Measurements from ENCODE around the gene AHNAK. TPM values are rescaled to one million over a fixed set of nuclear protein-coding genes. Genes with fewer than 3 reads are reported as not detected.
A peak's percentile ranks its signal among the peaks of the same experiment; 100 is the strongest.
"Not testable (repeated sequence)": the region's sequence is repeated elsewhere in the genome, so short reads cannot be mapped to it uniquely, and the experiment has no call there.

AHNAK gene
- total RNA-seq, 2 donors from 2014 or later = 458 to 631 TPM

GRCh38 chr11:62554387-62555167 is 8.0 kb upstream of the AHNAK start:
- H3K27ac ChIP-seq = peak overlapping the region; percentile 92
- H3K36me3 ChIP-seq = peaks cover 10% of the 10 kb centered on the region
- no peaks in the 10 kb centered on the region for H3K9me3 ChIP-seq
- peaks cover 53% of the 10 kb centered on the region for H3K4me1 ChIP-seq
- H3K4me3 ChIP-seq = no peak overlapping the region
- intact Hi-C loops (cut with DNase I) = loop anchor here (5.0 kb wide), 1 partner anchor 152 kb away; no protein-coding TSS in a partner anchor
- peak; percentile 79 for DNase-seq
- peak overlapping the region; percentile 13 to 90 for H3K9ac ChIP-seq (ENCODE audit: low read depth in 2 of 2, low read length in 2 of 2)
- no peaks in the 10 kb centered on the region for H3K27me3 ChIP-seq
- no peak for TF ChIP-seq CTCF (IDR thresholded peaks at IDR 0.05)

GRCh38 chr11:62553839-62554361 is 7.3 kb upstream of the AHNAK start:
- intact Hi-C loops (cut with DNase I) = no loop called here
- DNase-seq = peak; percentile 56
- H3K4me3 ChIP-seq = no peak overlapping the region
- H3K36me3 ChIP-seq = peaks cover 6% of the 10 kb centered on the region
- no peaks in the 10 kb centered on the region for H3K27me3 ChIP-seq
- no peak for TF ChIP-seq CTCF (IDR thresholded peaks at IDR 0.05)
- H3K9ac ChIP-seq (ENCODE audit: low read depth in 2 of 2, low read length in 2 of 2) = peak overlapping the region; percentile 52 to 90
- H3K27ac ChIP-seq = peak overlapping the region; percentile 92
- peaks cover 53% of the 10 kb centered on the region for H3K4me1 ChIP-seq
- H3K9me3 ChIP-seq = no peaks in the 10 kb centered on the region

GRCh38 chr11:62553080-62553838 is 6.7 kb upstream of the AHNAK start:
- H3K27ac ChIP-seq = peak overlapping the region; percentile 92
- H3K36me3 ChIP-seq = no peaks in the 10 kb centered on the region
- H3K27me3 ChIP-seq = no peaks in the 10 kb centered on the region
- peaks cover 53% of the 10 kb centered on the region for H3K4me1 ChIP-seq
- intact Hi-C loops (cut with DNase I) = no loop called here
- H3K9ac ChIP-seq (ENCODE audit: low read depth in 2 of 2, low read length in 2 of 2) = peak overlapping the region; percentile 72 to 90
- H3K9me3 ChIP-seq = no peaks in the 10 kb centered on the region
- DNase-seq = peak; percentile 90
- TF ChIP-seq CTCF (IDR thresholded peaks at IDR 0.05) = no peak
- H3K4me3 ChIP-seq = peak overlapping the region; percentile 8

- Histone ChIP-seq H3K4me1 (peaks cover 60% of the 10 kb centered on the region), H3K4me3 (peak overlapping the region; percentile 8), H3K9ac (ENCODE audit: low read depth in 2 of 2, low read length in 2 of 2) (peak overlapping the region; percentile 72 to 90), H3K27me3 (no peaks in the 10 kb centered on the region), H3K9me3 (no peaks in the 10 kb centered on the region), H3K27ac (peak overlapping the region; percentile 92), H3K36me3 (no peaks in the 10 kb centered on the region)
- peak; percentile 65 for DNase-seq
- TF ChIP-seq CTCF (IDR thresholded peaks at IDR 0.05) = no peak
- intact Hi-C loops (cut with DNase I) = no loop called here
Measured at GRCh38 chr11:62552485-62553079, 6.0 kb upstream of the AHNAK start.

- H3K9me3 ChIP-seq; H3K27me3 ChIP-seq; H3K27ac ChIP-seq; H3K9ac ChIP-seq (ENCODE audit: low read depth in 2 of 2, low read length in 2 of 2); H3K4me3 ChIP-seq; H3K36me3 ChIP-seq; DNase-seq; intact Hi-C loops (cut with DNase I): not testable (repeated sequence)
- H3K4me1 ChIP-seq = peaks cover 46% of the 10 kb centered on the region
Measured at GRCh38 chr11:62550478-62550877, 3.9 kb upstream of the AHNAK start.
